ENCODE results near the gene ASTN2.

GRCh38 chr9:116792271-116792670 lies 622.6 kb downstream of the ASTN2 start:
- TF ChIP-seq CTCF (IDR thresholded peaks at IDR 0.05 in 2 of 3, conservative IDR thresholded peaks at IDR 0.05 in 1 of 3; ENCODE audit: borderline replicate concordance in 1 of 3, insufficient read depth in 1 of 3, low read depth in 2 of 3, low read length in 2 of 3), result no peak
- TF ChIP-seq REST (IDR thresholded peaks at IDR 0.05; ENCODE audit: low read depth), result no peak
- TF ChIP-seq EZH2 (IDR thresholded peaks at IDR 0.05), result no peak
- no peak for TF ChIP-seq ZFX (IDR thresholded peaks at IDR 0.05)
- TF ChIP-seq ATF3 (IDR thresholded peaks at IDR 0.05), result no peak
- no peak for TF ChIP-seq EZH2phosphoT487 (IDR thresholded peaks at IDR 0.05; ENCODE audit: borderline replicate concordance)
- TF ChIP-seq SIN3A (IDR thresholded peaks at IDR 0.05; ENCODE audit: low read depth), result no peak
